Activated CD8-positive, alpha-beta T cell treated with anti-CD3 and anti-CD28 coated beads for 36 hours (primary cell): Measurements from ENCODE around the gene XPNPEP1. TPM values are rescaled to one million over a fixed set of nuclear protein-coding genes. Genes with fewer than 3 reads are reported as not detected.

ENCODE experiments used
- ATAC-seq: fragments of 200-7000 bp; cut with Tn5 transposase; one replicate; pipeline ENCODE4 v1.10.0; 2021; ENCODE audit warnings: mild to moderate bottlenecking, moderate library complexity
- CTCF ChIA-PET: fragments of 350-600 bp; sonication (Branson Sonifier 250); formaldehyde crosslinking; loops from one replicate; lab custom pipeline; 2021; ENCODE audit warnings: antibody characterized with exemption; lab: Charles Lee
- POLR2A ChIA-PET: fragments of 350-600 bp; sonication (Branson Sonifier 250); formaldehyde crosslinking; loops from one replicate; lab custom pipeline; 2021; ENCODE audit warnings: antibody characterized with exemption; lab: Charles Lee
- DNase-seq: peaks from one replicate; pipeline ENCODE4 v3.0.0-alpha.2; 2020
- H3K27ac Mint-ChIP-seq: one replicate; pipeline ENCODE4 v1.8.0; 2021; ENCODE audit warnings: mild to moderate bottlenecking, mixed read lengths
- H3K27me3 Mint-ChIP-seq: one replicate; pipeline ENCODE4 v1.8.0; 2021; ENCODE audit warnings: mixed read lengths
- H3K36me3 Mint-ChIP-seq: one replicate; pipeline ENCODE4 v1.8.0; 2021; ENCODE audit warnings: low read depth, mixed read lengths
- H3K4me1 Mint-ChIP-seq: one replicate; pipeline ENCODE4 v1.8.0; 2021; ENCODE audit warnings: low read depth, mixed read lengths
- H3K4me3 Mint-ChIP-seq: one replicate; pipeline ENCODE4 v1.8.0; 2021; ENCODE audit warnings: mild to moderate bottlenecking, moderate library complexity, mixed read lengths
- H3K9me3 Mint-ChIP-seq: one replicate; pipeline ENCODE4 v1.8.0; 2021; ENCODE audit warnings: mixed read lengths
- CTCF ChIP-seq: fragments of 200-600 bp; IDR thresholded peaks from one replicate; pipeline ENCODE4 v1.8.0; 2022; ENCODE audit warnings: antibody characterized with exemption, mild to moderate bottlenecking
- intact Hi-C: fragments of 100-400 bp; cut with micrococcal nuclease; formaldehyde crosslinking; loops from one replicate; pipeline ENCODE4 v1.10.0; 2022
- total RNA-seq, 2 experiments: library from RNA; stranded (reverse); gene quantifications; one replicate each; pipeline ENCODE4 v1.2.3, GENCODE V29; 2021

Gene XPNPEP1
- total RNA-seq, 2 experiments from 2014 or later, result 96.5 to 97.0 TPM

- no peak for TF ChIP-seq CTCF
- Mint-ChIP-seq H3K36me3 (no peaks in the 10 kb centered on the region), H3K27ac (no peak overlapping the region), H3K4me1 (peaks cover 22% of the 10 kb centered on the region), H3K4me3 (no peak overlapping the region), H3K9me3 (no peaks in the 10 kb centered on the region), H3K27me3 (no peaks in the 10 kb centered on the region)
- ChIA-PET CTCF (interaction anchor here (1.6 kb wide), 1 partner anchor 45 kb away, joined by 3 read pairs; no protein-coding TSS in a partner anchor), POLR2A (interaction anchor here (1.0 kb wide), 1 partner anchor 19 kb away, joined by 3 read pairs; no protein-coding TSS in a partner anchor)
- DNase-seq (no peak), ATAC-seq (no peak)
- intact Hi-C loops, result no loop called here
Measured at GRCh38 chr10:109929501-109930219, 6.3 kb upstream of the XPNPEP1 start.

GRCh38 chr10:109928475-109928891 lies 5.2 kb upstream of the XPNPEP1 start:
- Mint-ChIP-seq H3K27ac (no peak overlapping the region), H3K27me3 (no peaks in the 10 kb centered on the region), H3K4me3 (no peak overlapping the region), H3K36me3 (no peaks in the 10 kb centered on the region), H3K4me1 (peaks cover 20% of the 10 kb centered on the region), H3K9me3 (no peaks in the 10 kb centered on the region)
- DNase-seq (no peak), ATAC-seq (no peak)
- intact Hi-C loops, result no loop called here
- ChIA-PET POLR2A (no interaction called here), CTCF (interaction anchor here (1.4 kb wide), 1 partner anchor 50 kb away, joined by 3 read pairs; no protein-coding TSS in a partner anchor)
- TF ChIP-seq CTCF, result no peak

DNA sequence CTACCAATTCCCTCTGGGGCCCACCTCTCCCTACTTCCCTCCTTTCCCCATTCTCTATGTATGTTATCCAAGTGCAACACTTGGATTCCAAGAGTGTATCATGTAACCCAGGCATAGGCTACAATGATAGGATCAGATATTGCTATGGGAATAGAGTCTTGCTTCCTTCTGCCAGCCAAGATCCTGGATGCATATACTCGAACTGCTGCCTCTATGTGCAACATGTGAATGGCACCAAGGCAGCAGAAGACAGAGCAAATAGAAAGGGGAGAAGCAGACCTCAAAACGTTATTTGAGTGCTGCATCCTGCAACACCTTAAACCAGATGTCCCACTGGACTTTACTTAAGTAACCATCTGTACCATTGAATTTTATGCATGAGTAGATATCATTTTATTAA lies 3.5 kb upstream of the XPNPEP1 start:
- peaks cover 18% of the 10 kb centered on the region for H3K4me1 Mint-ChIP-seq
- CTCF ChIA-PET, result no interaction called here
- peaks cover 8% of the 10 kb centered on the region for H3K36me3 Mint-ChIP-seq
- TF ChIP-seq CTCF, result no peak
- POLR2A ChIA-PET, result no interaction called here
- no peak overlapping the region for H3K27ac Mint-ChIP-seq
- ATAC-seq, result no peak
- no peaks in the 10 kb centered on the region for H3K27me3 Mint-ChIP-seq
- no peak for DNase-seq
- no peaks in the 10 kb centered on the region for H3K9me3 Mint-ChIP-seq
- intact Hi-C loops, result no loop called here
- H3K4me3 Mint-ChIP-seq, result no peak overlapping the region

DNA sequence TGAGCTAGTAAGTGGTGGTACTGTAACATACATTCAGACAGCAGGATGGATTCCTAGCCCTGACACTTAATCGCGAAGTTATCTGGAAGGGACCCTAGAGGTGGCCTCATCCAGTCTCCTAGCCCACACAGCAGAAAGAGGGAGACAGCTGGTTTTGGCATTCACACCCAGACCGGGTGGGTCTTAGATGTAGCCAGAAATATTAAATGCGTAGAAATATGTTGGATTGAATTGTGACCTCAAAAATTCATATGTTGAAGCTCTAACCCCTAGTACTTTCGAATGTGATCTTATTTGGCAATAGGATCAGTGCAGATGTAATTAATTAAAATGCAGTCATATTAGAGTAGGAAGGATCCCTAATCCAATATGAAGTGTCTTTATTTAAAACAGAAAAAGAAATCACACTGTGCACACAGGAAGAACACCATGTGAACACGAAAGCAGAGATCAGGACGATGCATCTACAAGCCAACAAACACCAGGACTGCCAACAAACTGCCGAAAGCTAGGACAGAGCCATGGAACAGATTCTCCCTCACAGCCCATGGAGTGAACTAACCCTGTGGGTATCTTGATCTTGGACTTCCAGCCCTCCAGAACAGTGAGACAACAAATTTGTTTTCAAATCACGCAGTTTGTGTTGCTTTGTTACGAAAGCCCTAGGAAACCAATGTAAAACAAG lies 2.9 kb upstream of the XPNPEP1 start:
- ChIA-PET POLR2A (interaction anchor here (1.1 kb wide), 1 partner anchor 12 kb away, joined by 3 read pairs; no protein-coding TSS in a partner anchor), CTCF (interaction anchor here (1.1 to 1.7 kb wide), 2 partner anchors 8 to 12 kb away, joined by 4 to 5 read pairs; no protein-coding TSS in a partner anchor)
- intact Hi-C loops, result no loop called here
- DNase-seq (no peak), ATAC-seq (no peak)
- Mint-ChIP-seq H3K4me1 (peaks cover 24% of the 10 kb centered on the region), H3K9me3 (no peaks in the 10 kb centered on the region), H3K4me3 (no peak overlapping the region), H3K27me3 (no peaks in the 10 kb centered on the region), H3K36me3 (peaks cover 14% of the 10 kb centered on the region), H3K27ac (no peak overlapping the region)
- no peak for TF ChIP-seq CTCF
